Inferior parietal cortex (tissue), 1 donor: Measurements from ENCODE around the gene OR2H2.

Experiments
- DNase-seq: peaks from one replicate; pipeline ENCODE4 v3.0.0-alpha.2; 2016; ENCODE audit errors: extremely low spot score

Gene OR2H2

GRCh38 chr6:29591677-29592076 lies 6.8 kb downstream of the OR2H2 start:
- no peak for DNase-seq

DNA sequence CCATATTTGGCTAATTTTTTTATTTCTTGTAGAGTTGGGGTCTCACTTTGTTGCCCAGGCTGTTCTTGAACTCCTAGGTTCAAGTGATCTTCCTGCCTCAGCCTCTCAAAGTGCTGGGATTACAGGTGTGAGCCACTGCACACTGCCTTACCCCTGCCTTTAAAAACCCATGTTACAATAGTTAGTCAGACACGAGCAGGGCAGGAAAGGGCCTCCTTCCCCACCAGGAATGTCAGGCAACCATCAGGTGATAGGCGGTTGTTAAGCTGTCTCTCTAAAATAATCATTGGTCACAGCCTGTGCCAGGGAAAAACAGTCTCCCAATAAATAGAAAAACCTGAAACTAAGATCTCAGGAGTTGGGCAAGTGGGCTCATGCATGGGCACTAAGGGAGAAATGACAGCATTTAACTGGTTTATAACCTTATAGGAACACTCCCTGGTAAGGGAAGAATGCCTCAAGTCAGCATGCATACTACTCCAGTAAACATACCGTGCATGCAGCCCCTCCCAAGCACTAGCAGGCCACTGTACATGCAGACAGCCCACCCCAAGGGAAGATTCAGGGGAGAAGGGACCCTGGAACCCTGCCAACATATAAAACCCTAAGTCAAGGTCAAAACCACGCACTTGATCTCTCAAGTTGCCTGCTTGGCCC lies 8.4 kb downstream of the OR2H2 start:
- DNase-seq: no peak

DNA sequence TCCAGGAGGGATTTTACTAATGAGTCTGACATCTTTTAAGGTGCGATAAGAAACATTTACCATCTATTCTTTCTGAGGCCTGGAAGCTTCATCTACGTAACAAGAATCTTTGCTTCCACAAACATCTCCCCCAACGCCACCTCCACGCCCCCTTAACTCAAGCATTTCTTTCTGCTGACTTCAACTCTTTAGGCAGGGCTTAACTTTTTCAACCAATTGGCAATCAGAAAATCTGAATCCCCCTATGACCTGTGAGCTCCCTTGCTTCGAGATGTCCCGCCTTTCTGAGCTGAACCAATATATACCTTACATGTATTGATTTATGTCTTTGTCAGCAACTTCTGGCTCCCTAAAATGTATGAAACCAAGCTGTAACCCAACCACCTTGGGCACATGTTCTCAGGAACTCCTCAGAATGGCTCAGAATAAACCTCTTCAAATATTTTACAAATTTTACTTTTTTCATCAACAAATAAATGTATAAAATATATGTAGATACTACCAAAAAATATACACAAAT lies 11.5 kb downstream of the OR2H2 start:
- DNase-seq: no peak

- DNase-seq: no peak
These were observed 12.3 kb downstream of the OR2H2 start for GRCh38 chr6:29597184-29597583.

GRCh38 chr6:29598172-29598747 lies 13.3 kb downstream of the OR2H2 start:
- DNase-seq: no peak

- no peak for DNase-seq
These were observed 17.8 kb downstream of the OR2H2 start for GRCh38 chr6:29602564-29603361.

- DNase-seq: no peak
These were observed 18.5 kb downstream of the OR2H2 start for GRCh38 chr6:29603456-29603855.

- no peak for DNase-seq
These were observed 19.0 kb downstream of the OR2H2 start for GRCh38 chr6:29603930-29604329.

DNA sequence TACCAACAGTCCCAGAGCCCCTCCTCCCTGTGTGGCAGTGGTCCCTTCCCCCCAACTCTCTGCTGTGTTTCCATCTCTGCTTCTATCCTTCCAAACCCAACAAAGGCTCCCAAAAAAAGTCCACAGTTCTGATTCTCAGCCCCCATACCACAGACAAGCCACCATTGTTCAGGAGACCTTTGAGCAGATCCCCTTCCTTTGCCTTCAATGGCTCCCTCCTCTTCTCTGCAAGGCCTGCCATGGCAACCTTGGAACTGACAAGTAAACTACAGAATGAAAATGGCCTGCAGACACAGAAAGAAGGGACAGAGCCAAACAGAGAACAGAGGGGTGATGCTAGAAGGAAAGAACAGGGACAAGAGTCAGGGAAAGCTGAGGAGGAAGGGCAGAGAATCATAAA lies 23.2 kb downstream of the OR2H2 start:
- no peak for DNase-seq

GRCh38 chr6:29610540-29610939 lies 25.6 kb downstream of the OR2H2 start:
- no peak for DNase-seq

GRCh38 chr6:29611426-29611825 lies 26.5 kb downstream of the OR2H2 start:
- no peak for DNase-seq

DNA sequence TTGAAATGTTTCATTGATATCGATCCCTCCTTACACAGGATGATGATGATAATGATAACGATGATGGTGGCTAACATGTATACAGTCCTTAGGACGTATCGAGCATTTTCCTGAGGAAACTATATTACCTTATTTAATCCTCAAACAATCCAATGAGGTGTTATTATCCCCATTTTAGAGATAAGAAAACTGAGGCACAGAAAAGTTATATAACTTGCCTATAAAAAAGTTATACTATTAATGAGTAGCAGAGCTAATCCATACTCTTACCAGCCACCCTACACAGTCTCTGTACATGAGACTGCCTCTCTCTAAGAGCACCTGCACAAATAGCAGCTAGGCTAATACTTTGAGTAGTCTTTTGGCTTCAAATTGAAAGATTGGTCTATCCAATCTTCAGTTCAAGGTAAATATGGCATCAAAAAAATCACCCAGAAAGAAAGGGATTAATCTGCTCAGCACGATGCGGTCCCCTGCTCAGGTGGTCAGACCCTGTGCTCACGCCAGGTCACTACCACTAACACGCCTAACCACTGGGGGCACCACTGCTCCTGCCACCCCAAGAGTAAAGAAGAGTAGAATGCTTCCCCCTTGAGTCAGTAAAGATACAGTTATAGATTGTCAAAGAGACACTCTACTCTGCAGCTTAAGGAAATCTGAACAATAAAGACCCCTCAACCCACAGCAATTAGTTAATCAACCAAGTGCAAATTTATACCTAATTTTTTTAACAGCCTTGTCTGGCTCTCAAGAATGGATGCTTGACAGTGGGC lies 33.0 kb downstream of the OR2H2 start:
- DNase-seq: no peak

DNA sequence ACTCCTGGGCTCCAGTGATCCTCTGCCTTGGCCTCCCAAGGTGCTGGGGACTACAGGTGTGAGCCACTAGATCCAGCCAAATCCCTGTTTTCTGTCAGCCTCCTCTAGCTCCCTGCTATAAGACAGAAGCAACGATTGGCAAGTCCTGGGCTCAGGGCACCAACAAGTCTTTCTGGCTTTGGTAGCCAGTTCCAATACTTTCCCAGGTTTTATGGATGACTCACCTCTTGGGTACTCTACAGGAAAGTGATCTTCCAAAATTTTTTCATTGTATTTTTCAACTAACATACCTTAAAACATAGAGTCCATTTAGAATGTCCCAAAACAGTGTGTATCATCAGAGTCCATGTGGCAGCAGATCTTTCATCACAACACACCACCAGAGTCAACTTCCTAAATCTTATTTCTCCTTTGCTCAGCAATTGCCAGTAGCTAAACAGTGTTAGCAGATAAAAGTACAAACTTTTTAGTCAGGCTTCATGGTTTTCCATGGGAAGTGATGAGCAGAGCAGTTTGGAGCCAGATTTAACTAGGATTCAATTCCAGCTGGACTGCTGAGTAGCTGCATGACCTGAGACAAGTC lies 34.7 kb downstream of the OR2H2 start:
- no peak for DNase-seq

DNA sequence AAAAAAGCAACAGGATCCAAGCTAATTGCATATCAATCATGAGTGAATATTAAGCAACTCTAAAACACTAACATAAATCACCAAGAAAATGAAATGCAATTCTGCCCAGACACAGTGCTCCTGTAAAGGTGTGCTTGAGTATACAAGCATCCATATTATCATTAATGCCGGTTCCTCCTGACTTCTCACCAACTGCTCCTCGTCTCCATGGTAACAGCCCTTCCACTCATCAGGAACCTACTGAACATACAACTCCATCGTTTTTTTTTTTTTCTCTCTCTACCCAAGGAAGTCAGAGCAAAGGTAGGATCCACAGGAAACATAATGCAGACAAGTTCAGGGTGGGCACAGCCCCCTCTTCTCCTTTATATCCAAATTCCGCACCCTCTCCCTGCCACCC lies 35.7 kb downstream of the OR2H2 start:
- no peak for DNase-seq

- no peak for DNase-seq
These were observed 39.6 kb downstream of the OR2H2 start for GRCh38 chr6:29624520-29624961.

- DNase-seq: no peak
These were observed 40.5 kb downstream of the OR2H2 start for GRCh38 chr6:29625337-29625930.

DNA sequence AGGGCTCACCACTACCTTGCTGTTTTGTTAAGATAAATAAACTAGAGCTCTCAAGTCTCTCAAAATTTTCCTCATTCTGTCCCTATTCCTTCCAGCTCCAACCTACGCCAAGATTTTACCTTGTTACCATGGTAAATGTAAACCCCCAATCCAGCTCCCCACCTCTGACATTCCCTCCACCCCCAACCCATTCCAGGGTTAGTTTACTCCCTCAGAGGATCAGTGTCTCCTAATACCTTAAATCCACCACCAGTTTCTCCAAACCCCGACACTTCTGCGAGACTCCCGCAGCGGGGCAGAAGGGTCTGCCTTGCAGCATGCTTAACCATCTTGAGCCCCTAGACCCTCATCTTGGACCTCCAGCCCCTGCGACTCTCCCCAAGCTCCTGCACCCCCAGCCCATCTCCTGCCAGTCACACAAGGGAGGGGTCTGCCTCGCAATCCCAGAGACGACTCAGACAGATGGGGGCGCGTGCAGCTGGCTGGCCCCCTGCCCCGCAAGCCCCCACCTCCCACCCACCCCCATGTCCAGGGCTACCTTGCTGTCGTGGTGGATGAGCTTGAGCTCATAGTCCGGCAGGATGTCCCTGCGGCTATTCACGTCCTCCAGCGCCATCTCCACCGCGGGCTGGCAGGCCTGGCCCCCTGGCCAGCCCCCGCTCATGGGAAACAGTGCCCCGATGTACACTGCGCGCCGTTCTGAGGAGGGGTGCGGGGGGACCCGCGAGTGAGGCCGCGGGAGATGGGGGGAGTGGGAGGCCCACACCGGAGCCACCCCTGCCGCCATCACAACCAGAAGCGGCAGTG lies 42.2 kb downstream of the OR2H2 start:
- DNase-seq: no peak

DNA sequence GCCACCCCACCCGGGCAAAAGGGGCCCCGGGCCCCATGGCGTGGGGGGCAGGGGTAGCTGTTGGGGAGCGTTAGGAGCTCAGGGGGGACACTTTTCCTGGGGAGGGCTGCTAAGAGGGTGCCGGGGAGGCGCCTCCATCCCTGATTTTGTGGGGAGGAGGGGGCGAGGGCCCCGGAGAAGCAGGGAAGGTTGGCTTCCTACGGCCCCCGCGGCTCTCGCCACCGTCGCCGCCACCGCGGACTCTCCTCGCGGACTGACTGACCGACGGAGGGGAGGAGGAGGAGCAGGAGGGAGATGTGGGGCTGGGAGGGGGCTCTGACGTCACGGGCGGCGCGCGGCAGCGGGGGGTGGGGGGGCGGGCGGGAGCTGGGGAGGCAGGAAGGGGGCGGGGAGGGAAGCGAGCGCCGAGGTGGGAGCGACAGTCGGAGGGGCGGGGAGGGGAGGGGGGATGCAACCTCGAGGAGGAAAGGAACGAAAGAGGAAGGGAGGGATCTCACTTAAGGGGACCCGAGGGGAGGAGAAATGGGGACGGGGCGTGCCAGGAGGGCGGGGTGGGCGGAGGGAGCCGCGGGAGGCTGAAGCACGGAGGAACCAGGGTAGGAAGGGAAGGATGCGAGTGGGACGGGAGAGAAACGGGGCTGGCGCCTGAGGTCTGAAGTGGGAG lies 43.0 kb downstream of the OR2H2 start:
- DNase-seq: no peak

DNA sequence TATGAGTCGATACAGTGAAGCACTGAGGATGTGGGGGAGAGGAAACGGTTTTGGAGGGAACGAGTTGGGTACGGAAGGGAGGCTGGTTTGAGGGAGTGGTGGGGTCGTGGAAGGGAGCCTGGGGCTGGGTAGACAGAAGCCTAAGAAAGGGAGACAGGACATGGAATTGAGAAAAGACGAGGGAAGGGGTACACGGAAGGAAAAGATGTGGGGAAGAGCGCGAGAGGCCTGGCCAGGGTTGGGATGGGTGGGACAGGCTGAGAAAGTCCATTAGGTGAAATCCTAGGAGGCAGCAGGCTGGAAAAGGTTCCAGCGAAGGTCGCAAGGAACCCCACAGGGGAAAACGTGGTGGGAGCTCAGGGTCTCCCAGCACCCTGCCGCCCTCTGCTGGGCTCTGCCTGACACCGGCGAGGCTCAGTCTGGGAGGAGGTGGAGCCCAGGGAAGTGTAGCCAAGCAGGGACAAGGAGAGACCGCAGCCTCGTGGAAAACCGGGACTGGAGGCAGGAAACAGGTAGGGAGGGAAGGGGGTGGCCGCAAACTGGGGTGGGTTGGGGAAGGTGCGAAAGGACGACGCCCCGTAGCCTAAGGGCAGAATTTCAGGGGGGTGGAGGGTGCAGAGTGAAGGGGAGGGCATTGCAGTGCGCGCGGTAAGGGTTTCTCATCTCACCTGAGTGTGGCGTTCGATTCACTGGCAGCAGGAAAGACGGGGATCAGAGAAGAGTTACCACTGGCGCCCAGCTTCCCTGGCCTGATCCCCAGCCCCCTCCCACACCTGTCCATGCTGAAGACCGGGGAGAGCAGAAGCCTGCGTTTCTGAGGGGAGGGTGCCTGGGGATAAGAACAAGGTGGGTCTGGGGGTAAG lies 43.7 kb downstream of the OR2H2 start:
- peak; percentile 78 for DNase-seq
